ENCODE results near the gene CDC42EP5. TPM values are rescaled to one million over a fixed set of nuclear protein-coding genes. Genes with fewer than 3 reads are reported as not detected.

CDC42EP5 gene, protein sequence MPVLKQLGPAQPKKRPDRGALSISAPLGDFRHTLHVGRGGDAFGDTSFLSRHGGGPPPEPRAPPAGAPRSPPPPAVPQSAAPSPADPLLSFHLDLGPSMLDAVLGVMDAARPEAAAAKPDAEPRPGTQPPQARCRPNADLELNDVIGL
- 35.3 TPM for total RNA-seq

DNA sequence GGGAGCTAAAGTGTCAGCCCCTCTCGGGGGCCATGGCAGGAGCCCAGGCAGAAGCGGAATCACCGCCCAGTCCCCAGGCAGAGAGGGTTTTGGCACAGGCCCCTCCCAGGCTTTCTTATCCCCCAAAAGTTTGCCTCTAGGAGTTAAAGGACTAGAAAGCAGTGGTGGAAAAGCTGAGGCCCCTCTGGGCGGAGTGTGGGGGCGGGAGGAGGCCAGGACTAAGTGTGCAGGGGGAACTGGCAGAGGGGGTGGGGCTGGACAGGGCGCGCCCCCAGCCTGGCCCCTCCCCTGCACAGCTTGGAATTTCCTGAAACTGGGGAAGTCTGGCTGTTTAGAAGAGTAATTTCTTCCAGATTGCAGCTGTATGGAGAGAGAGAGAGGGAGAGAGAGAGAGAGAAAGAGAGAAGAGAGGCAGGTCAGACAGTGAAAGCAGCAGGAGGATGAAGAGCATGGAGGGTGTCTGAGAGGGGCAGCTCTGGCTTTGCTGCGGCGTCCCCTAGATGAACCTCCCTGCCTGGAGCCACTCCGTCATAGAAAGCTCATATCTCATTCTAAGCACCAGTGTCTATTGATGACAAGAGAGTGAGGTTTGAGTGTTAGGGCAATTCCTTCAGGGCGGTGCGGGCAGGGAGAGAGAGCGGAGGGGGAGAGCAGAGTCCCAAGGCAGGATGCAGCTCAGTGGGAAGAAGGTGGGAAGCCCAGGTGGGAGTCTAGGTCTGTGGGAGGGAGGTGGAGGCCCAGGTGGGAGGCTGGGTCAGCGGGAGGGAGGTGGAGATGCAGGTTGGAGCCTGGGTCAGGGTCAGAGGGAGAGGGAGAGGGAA lies at the start of gene CDC42EP5:
Gene CDC42EP5 (minus strand): TSS at position 226 of the 821 bp plus-strand sequence. CDS start 7,749 bp downstream, outside the sequence.

DNA sequence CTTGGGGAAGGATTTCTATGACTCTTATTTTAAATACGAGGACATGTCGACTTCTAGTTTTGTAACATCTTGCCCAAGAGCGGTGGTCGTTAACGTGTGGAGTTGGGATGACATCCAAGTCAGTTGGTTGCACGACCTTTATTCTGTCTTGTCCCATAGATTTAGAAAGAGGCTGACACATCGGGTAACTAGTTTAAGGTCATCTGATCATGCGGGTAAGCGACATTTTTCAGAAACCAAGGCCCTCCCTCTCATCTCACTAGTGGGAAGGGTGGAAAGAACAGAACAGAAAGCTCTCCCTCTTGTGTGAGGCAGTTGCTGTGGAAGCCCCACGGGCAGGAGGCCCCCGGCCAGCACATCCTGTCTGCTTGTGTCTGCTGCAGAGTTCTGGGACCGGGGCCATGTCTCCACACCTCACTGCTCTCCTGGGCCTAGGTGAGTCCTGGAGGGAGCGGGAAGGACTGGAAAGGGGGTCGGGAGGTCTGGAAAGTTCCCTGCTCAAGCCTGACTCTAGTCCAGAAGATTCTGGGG lies 29.5 kb upstream of the CDC42EP5 start, which contains the start of gene LAIR2:
Gene LAIR2 (plus strand): TSS at position 314 of the 531 bp plus-strand sequence. CDS start 88 bp downstream, at position 402.

DNA sequence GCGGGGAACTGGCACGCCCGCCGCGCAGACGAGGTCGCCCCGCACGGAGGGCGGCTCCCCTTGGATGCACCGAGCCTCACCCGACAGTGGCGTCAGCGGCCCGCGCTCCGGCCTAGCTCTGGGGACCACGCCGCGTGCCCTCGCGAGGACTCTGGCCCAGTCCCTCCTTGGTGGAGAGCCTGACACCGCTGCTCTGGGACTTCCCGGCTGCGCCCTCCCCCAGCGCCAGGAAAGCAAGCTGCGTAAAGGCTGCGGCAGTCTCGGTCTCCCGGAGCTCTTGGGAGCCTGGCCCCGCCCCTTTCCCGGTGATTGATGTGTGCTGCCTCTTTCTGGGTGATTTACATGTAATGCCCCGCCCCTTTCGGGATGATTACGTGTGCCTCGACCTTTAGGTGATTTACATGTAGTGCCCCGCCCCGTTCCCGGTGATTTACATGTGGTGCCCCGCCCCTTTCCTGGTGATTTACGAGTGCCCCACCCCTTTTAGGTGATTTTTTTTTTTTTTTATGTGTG lies 9.5 kb downstream of the CDC42EP5 start, which contains the start of gene LENG9:
Gene LENG9 (minus strand): TSS at position 248 of the 513 bp plus-strand sequence. CDS start 252 bp downstream, outside the sequence.

DNA sequence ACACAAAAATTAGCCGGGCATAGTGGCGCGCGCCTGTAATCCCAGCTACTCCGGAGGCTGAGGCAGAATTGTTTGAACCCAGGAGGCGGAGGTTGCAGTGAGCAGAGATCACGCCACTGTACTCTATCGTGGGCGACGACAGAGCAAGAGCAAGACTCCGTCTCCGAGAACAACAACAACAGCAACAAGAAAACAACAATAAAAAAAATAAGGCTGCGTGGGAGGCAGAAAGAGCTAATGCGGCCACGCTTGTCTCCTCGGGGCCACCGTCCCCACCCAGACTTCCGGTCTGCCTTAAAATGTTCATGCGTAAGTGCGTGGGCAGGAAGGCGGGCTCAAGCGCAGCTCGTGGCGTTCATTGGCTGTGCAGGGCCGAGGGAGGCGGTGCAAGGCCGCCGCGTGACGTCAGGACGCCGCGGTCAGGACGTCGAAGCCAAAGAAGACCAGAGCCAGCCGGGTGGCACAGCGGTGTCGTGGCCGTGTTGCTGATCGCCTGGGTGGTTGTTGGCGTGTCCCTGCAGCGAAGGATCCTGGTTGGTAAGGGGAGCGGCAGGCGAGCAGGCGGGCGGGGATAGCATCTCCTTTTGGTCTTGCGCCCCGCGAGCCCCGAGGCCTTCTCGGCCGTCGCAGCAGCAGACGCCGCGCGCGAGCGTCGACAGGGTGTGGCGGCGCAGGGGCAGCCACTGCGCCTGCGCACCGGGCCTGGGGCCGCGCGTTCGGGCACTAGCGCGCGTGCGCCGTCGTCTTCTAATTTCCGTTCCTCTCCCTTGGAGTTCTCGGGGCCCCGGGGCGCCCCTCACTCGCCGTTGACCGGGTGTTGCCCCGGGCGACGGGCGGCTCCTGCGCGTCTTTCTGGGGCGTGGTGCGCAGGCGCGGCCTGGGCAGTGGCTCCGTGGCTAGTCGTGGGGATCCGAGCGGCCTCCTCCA lies 24.1 kb downstream of the CDC42EP5 start, which contains the start of gene LENG8:
Gene LENG8 (plus strand): TSS at position 426 of the 927 bp plus-strand sequence. CDS start 2,146 bp downstream, outside the sequence.

DNA sequence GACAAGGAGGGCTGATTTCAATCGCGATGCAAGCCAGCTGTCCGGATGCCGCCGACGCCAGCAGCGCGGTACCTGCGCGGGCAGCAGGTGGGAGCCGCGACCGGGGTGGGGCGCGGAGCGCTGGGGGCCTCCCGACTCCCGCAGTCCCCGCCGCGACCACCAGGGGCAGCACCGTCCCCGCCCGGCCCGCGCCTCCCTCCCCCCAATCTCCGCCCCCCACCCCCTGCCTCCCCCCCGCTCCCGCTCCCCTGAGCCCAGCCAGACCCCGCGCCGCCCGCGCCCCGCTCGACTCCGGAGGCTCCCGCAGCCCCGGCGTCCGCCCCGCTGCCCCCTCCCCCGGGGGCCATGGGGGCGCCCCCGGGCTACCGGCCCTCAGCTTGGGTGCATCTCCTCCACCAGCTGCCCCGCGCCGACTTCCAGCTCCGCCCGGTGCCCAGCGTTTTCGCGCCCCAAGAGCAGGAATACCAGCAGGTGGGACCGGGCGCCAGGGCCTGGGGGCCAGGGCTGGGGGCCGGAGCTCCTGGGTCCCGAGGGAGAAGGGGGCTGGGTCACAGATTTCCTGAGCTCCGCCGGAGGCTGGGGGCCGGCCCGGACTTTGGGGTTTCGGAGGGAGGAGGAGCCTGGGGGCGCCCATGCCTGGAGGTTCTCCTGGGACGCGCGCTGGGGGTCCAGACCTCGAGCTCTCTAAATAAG lies 57.7 kb downstream of the CDC42EP5 start, which contains the start of gene TTYH1:
Gene TTYH1 (plus strand): TSS at position 257 of the 693 bp plus-strand sequence. CDS start 89 bp downstream, at position 346.

Small RNA genes within 50 kb of the gene (small RNA-seq; reads per million reads assigned to genes)
- not detected for gene AC245884.3 (ENCODE audit: low replicate concordance)

Other genes with a start within 250 kb of the CDC42EP5 start
- 3.3 TPM for gene LILRA6, start 230.5 kb downstream of the CDC42EP5 start, total RNA-seq
- gene LILRB5, start 216.0 kb downstream of the CDC42EP5 start, total RNA-seq, result 4.0 TPM
- 4.2 TPM for gene LILRB2, start 192.2 kb downstream of the CDC42EP5 start, total RNA-seq
- gene LILRA5, start 160.1 kb downstream of the CDC42EP5 start, total RNA-seq, result 6.1 TPM
- 0.82 TPM for gene LILRA4, start 134.1 kb downstream of the CDC42EP5 start, total RNA-seq
- gene LAIR1, start 108.4 kb downstream of the CDC42EP5 start, total RNA-seq, result 13.8 TPM
- gene TTYH1, start 57.8 kb downstream of the CDC42EP5 start, total RNA-seq, result 3.2 TPM
- gene LENG8, start 24.1 kb downstream of the CDC42EP5 start, total RNA-seq, result 98.2 TPM
- 2.9 TPM for gene LENG9, start 9.5 kb downstream of the CDC42EP5 start, total RNA-seq
- gene LAIR2, start 29.5 kb upstream of the CDC42EP5 start, total RNA-seq, result not detected
- 1.1 TPM for gene LILRA2, start 100.5 kb upstream of the CDC42EP5 start, total RNA-seq
- 1.1 TPM for gene LILRA1, start 120.3 kb upstream of the CDC42EP5 start, total RNA-seq
- gene LILRB1, start 157.2 kb upstream of the CDC42EP5 start, total RNA-seq, result 3.4 TPM
- gene LILRB4, start 189.7 kb upstream of the CDC42EP5 start, total RNA-seq, result 2.9 TPM

All from metanephros (tissue), 2 donors.